ENCODE results near the gene SPRYD4. TPM values are rescaled to one million over a fixed set of nuclear protein-coding genes. Genes with fewer than 3 reads are reported as not detected.
"Not testable (repeated sequence)": the region's sequence is repeated elsewhere in the genome, so short reads cannot be mapped to it uniquely, and the experiment has no call there.

SPRYD4 gene
- polyA plus RNA-seq, 1 donor (not counting 4 experiments of a cell fraction or from before 2014, with no cell fraction given), result 3.1 TPM

GRCh38 chr12:56496704-56497103, 28.3 kb downstream of the SPRYD4 start:
- peak in 1 of 3 experiments; percentile 45 for TF ChIP-seq CTCF (optimal IDR thresholded peaks at IDR 0.05 in 1 of 3, IDR thresholded peaks at IDR 0.05 in 1 of 3, conservative IDR thresholded peaks at IDR 0.05 in 1 of 3; ENCODE audit: extremely low read depth in 1 of 3, insufficient read depth in 2 of 3, low read length in 3 of 3)
- H3K27me3 ChIP-seq (ENCODE audit: control insufficient read depth, extremely low read depth, insufficient read depth, low read length); H3K79me2 ChIP-seq (ENCODE audit: control insufficient read depth, insufficient read depth, low read length); H3K4me1 ChIP-seq (ENCODE audit: control insufficient read depth, extremely low read depth, insufficient read depth, low read length); dilution Hi-C loops (cut with MboI; ENCODE audit: extremely low pct_ligation_motif_present, low sequenced_read_pairs); H4K20me1 ChIP-seq (ENCODE audit: control insufficient read depth, extremely low read depth, insufficient read depth, low read length); H3K9me1 ChIP-seq (ENCODE audit: control insufficient read depth, extremely low read depth, insufficient read depth, low read length); H3K9me3 ChIP-seq (ENCODE audit: control insufficient read depth, low read depth, low read length); H2AFZ ChIP-seq (ENCODE audit: control insufficient read depth, low read length); H3K4me3 ChIP-seq (ENCODE audit: control insufficient read depth in 2 of 3, extremely low read depth in 1 of 3, insufficient read depth in 2 of 3, low read depth in 1 of 3, low read length in 3 of 3); H3K27ac ChIP-seq (ENCODE audit: control insufficient read depth, insufficient read depth, low read length); DNase-seq (ENCODE audit: low read depth, low spot score); H3K4me2 ChIP-seq (ENCODE audit: control insufficient read depth, extremely low read depth, insufficient read depth, low read depth, low read length); H3K9ac ChIP-seq (ENCODE audit: control insufficient read depth, extremely low read depth, insufficient read depth, low read length); H3K36me3 ChIP-seq (ENCODE audit: control insufficient read depth in 2 of 2, extremely low read depth in 1 of 2, insufficient read depth in 2 of 2, low read length in 2 of 2); FAIRE-seq: not testable (repeated sequence)

- dilution Hi-C loops (cut with MboI; ENCODE audit: extremely low pct_ligation_motif_present, low sequenced_read_pairs); H4K20me1 ChIP-seq (ENCODE audit: control insufficient read depth, extremely low read depth, insufficient read depth, low read length); H3K9me3 ChIP-seq (ENCODE audit: control insufficient read depth, low read depth, low read length); H3K4me3 ChIP-seq (ENCODE audit: control insufficient read depth in 2 of 3, extremely low read depth in 1 of 3, insufficient read depth in 2 of 3, low read depth in 1 of 3, low read length in 3 of 3); H3K36me3 ChIP-seq (ENCODE audit: control insufficient read depth in 2 of 2, extremely low read depth in 1 of 2, insufficient read depth in 2 of 2, low read length in 2 of 2); H3K79me2 ChIP-seq (ENCODE audit: control insufficient read depth, insufficient read depth, low read length); H3K4me2 ChIP-seq (ENCODE audit: control insufficient read depth, extremely low read depth, insufficient read depth, low read depth, low read length); H2AFZ ChIP-seq (ENCODE audit: control insufficient read depth, low read length); DNase-seq (ENCODE audit: low read depth, low spot score); H3K27ac ChIP-seq (ENCODE audit: control insufficient read depth, insufficient read depth, low read length); H3K4me1 ChIP-seq (ENCODE audit: control insufficient read depth, extremely low read depth, insufficient read depth, low read length); H3K9me1 ChIP-seq (ENCODE audit: control insufficient read depth, extremely low read depth, insufficient read depth, low read length); FAIRE-seq; H3K27me3 ChIP-seq (ENCODE audit: control insufficient read depth, extremely low read depth, insufficient read depth, low read length); H3K9ac ChIP-seq (ENCODE audit: control insufficient read depth, extremely low read depth, insufficient read depth, low read length): not testable (repeated sequence)
Observed at GRCh38 chr12:56498126-56498902, 29.9 kb downstream of the SPRYD4 start.

- H3K79me2 ChIP-seq (ENCODE audit: control insufficient read depth, insufficient read depth, low read length); H3K9me1 ChIP-seq (ENCODE audit: control insufficient read depth, extremely low read depth, insufficient read depth, low read length); DNase-seq (ENCODE audit: low read depth, low spot score); H3K27ac ChIP-seq (ENCODE audit: control insufficient read depth, insufficient read depth, low read length); FAIRE-seq; H2AFZ ChIP-seq (ENCODE audit: control insufficient read depth, low read length); H3K36me3 ChIP-seq (ENCODE audit: control insufficient read depth in 2 of 2, extremely low read depth in 1 of 2, insufficient read depth in 2 of 2, low read length in 2 of 2); H3K9me3 ChIP-seq (ENCODE audit: control insufficient read depth, low read depth, low read length); H3K27me3 ChIP-seq (ENCODE audit: control insufficient read depth, extremely low read depth, insufficient read depth, low read length); H3K4me2 ChIP-seq (ENCODE audit: control insufficient read depth, extremely low read depth, insufficient read depth, low read depth, low read length); H3K9ac ChIP-seq (ENCODE audit: control insufficient read depth, extremely low read depth, insufficient read depth, low read length); H3K4me1 ChIP-seq (ENCODE audit: control insufficient read depth, extremely low read depth, insufficient read depth, low read length); dilution Hi-C loops (cut with MboI; ENCODE audit: extremely low pct_ligation_motif_present, low sequenced_read_pairs); H3K4me3 ChIP-seq (ENCODE audit: control insufficient read depth in 2 of 3, extremely low read depth in 1 of 3, insufficient read depth in 2 of 3, low read depth in 1 of 3, low read length in 3 of 3); H4K20me1 ChIP-seq (ENCODE audit: control insufficient read depth, extremely low read depth, insufficient read depth, low read length): not testable (repeated sequence)
Observed at GRCh38 chr12:56499452-56499851, 31.1 kb downstream of the SPRYD4 start.

GRCh38 chr12:56499879-56500278, 31.5 kb downstream of the SPRYD4 start:
- H3K27me3 ChIP-seq (ENCODE audit: control insufficient read depth, extremely low read depth, insufficient read depth, low read length); H3K9ac ChIP-seq (ENCODE audit: control insufficient read depth, extremely low read depth, insufficient read depth, low read length); H3K4me2 ChIP-seq (ENCODE audit: control insufficient read depth, extremely low read depth, insufficient read depth, low read depth, low read length); H4K20me1 ChIP-seq (ENCODE audit: control insufficient read depth, extremely low read depth, insufficient read depth, low read length); H3K9me1 ChIP-seq (ENCODE audit: control insufficient read depth, extremely low read depth, insufficient read depth, low read length); H3K9me3 ChIP-seq (ENCODE audit: control insufficient read depth, low read depth, low read length); dilution Hi-C loops (cut with MboI; ENCODE audit: extremely low pct_ligation_motif_present, low sequenced_read_pairs); H3K27ac ChIP-seq (ENCODE audit: control insufficient read depth, insufficient read depth, low read length); DNase-seq (ENCODE audit: low read depth, low spot score); FAIRE-seq; H3K4me3 ChIP-seq (ENCODE audit: control insufficient read depth in 2 of 3, extremely low read depth in 1 of 3, insufficient read depth in 2 of 3, low read depth in 1 of 3, low read length in 3 of 3); H2AFZ ChIP-seq (ENCODE audit: control insufficient read depth, low read length); H3K36me3 ChIP-seq (ENCODE audit: control insufficient read depth in 2 of 2, extremely low read depth in 1 of 2, insufficient read depth in 2 of 2, low read length in 2 of 2); H3K79me2 ChIP-seq (ENCODE audit: control insufficient read depth, insufficient read depth, low read length); H3K4me1 ChIP-seq (ENCODE audit: control insufficient read depth, extremely low read depth, insufficient read depth, low read length): not testable (repeated sequence)

All from keratinocyte (primary cell).